Body of pancreas (tissue), 4 donors: ENCODE measurements around the gene GON4L.

ENCODE experiments used
- CTCF ChIP-seq, 7 experiments: fragments of 450-650 bp in 4 of 7; fragments of 200-600 bp in 3 of 7; sonication (generic) in 3 of 7; IDR thresholded peaks; one replicate each; pipeline ENCODE4 v1.5.1; 2016 to 2019; ENCODE audit warnings: antibody characterized with exemption in 7 of 7
- POLR2A ChIP-seq, 3 donors: fragments of 450-650 bp; IDR thresholded peaks; one replicate each; pipeline ENCODE4 v1.6.1; 2016; ENCODE audit warnings: antibody characterized with exemption in 3 of 3, mild to moderate bottlenecking in 2 of 3

DNA sequence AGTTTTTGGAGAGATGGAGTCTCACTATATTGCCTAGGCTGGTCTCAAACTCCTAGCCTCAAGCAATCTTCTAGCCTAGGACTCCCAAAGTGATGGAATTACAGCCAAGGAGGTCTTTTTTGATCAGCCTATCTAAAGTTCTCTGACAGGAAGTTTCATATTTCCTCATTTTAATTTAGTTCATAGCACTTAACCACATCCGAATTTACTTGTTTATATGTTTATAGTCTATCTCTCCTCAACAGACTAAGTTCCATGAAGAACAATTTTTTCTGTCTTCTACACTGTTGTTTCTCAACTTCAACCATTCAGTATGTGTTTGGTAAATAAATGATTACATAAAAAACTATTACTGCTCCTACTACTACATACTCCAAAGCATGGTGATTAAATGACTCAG lies 47.9 kb downstream of the GON4L start:
- no peak for TF ChIP-seq CTCF (IDR thresholded peaks at IDR 0.05)
- no peak for TF ChIP-seq POLR2A (IDR thresholded peaks at IDR 0.05)
